ENCODE results near the gene CRADD. TPM values are rescaled to one million over a fixed set of nuclear protein-coding genes. Genes with fewer than 3 reads are reported as not detected.
A peak's percentile ranks its signal among the peaks of the same experiment; 100 is the strongest.
"Not testable (repeated sequence)": the region's sequence is repeated elsewhere in the genome, so short reads cannot be mapped to it uniquely, and the experiment has no call there.

Gene CRADD
- total RNA-seq, 1 donor from 2014 or later, result 10.3 TPM

DNA sequence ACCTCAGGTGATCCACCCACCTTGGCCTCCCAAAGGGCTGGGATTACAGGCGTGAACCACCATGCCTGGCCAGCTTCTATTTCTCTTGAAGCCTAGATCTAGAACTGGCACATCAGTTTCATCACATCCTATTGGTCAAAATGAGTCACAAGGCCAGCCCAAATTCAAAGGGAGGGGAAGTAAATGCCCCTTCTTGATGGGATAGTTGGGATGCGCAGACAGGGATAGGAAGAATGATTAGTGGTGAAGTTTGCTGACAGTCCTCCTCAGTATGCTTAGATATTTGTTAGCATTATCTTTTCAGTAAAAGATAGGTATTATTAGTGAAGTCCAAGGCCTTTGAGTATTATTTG is 33.4 kb downstream of the CRADD start:
- no peak overlapping the region for H3K4me3 ChIP-seq (ENCODE audit: low read depth, low read length)
- TF ChIP-seq, protein P1, sequence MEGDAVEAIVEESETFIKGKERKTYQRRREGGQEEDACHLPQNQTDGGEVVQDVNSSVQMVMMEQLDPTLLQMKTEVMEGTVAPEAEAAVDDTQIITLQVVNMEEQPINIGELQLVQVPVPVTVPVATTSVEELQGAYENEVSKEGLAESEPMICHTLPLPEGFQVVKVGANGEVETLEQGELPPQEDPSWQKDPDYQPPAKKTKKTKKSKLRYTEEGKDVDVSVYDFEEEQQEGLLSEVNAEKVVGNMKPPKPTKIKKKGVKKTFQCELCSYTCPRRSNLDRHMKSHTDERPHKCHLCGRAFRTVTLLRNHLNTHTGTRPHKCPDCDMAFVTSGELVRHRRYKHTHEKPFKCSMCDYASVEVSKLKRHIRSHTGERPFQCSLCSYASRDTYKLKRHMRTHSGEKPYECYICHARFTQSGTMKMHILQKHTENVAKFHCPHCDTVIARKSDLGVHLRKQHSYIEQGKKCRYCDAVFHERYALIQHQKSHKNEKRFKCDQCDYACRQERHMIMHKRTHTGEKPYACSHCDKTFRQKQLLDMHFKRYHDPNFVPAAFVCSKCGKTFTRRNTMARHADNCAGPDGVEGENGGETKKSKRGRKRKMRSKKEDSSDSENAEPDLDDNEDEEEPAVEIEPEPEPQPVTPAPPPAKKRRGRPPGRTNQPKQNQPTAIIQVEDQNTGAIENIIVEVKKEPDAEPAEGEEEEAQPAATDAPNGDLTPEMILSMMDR (conservative IDR thresholded peaks at IDR 0.05; ENCODE audit: low read depth, low read length), result no peak
- DNase-seq (ENCODE audit: low read depth), result no peak

DNA sequence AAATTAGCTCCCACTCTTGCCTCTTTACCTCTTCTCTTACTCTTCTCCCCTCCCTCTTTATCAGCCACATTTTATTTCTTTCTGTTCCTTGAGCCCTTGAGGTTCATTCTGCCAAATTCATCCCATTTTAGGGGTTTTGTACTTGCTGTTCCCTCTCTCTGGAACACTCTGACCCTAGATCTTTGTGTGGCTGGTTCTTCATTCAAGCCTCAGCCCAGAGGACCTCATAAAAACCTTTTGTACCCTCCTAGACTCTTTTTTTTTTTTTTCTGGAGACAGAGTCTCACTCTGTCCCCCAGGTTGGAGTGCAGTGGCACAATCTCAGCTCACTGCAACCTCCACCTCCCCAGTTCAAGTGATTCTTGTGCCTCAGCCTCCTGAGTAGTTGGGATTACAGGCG is 34.3 kb downstream of the CRADD start:
- H3K4me3 ChIP-seq (ENCODE audit: low read depth, low read length); DNase-seq (ENCODE audit: low read depth): not testable (repeated sequence)

DNA sequence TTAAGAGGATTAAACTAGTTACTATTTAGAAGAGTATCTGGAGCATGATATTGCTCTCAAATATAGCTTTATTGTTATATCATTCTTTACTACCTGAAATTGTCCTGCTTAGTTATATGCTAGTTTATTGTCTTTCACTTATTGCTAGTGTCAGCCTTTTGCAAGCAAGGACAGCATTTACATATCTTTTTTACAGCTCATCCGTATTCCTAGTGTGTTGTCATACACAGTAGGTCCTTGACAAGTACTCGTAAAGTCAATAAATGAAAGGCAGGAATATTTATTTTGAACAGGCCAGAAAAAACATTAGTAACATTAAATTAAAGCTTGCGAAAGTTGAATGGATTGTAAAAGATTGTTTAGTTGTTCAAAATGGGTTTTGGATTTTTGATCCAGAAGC is 35.0 kb downstream of the CRADD start:
- no peak for DNase-seq (ENCODE audit: low read depth)
- TF ChIP-seq, protein P1 (conservative IDR thresholded peaks at IDR 0.05; ENCODE audit: low read depth, low read length), result no peak
- no peak overlapping the region for H3K4me3 ChIP-seq (ENCODE audit: low read depth, low read length)

DNA sequence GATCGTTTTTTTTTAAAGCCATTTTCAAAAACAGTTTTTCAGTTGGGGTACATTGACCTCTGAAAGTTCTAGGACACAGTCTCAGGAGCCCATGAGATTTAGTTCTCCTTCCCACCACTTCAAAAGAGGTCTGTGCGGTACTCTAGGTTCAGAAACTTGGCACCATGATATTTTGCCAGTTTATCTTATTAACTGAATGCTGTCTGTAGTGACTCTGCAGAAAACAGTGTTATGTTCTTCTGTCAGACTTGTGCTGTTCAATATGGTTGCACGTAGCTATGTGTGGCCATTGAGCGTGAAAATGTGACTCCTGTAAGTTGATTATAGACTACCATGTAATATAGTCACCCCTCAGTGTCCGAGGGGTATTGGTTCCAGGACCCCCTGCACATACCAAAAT is 35.9 kb downstream of the CRADD start:
- TF ChIP-seq, protein P1 (conservative IDR thresholded peaks at IDR 0.05; ENCODE audit: low read depth, low read length), result no peak
- H3K4me3 ChIP-seq (ENCODE audit: low read depth, low read length), result no peak overlapping the region
- no peak for DNase-seq (ENCODE audit: low read depth)

DNA sequence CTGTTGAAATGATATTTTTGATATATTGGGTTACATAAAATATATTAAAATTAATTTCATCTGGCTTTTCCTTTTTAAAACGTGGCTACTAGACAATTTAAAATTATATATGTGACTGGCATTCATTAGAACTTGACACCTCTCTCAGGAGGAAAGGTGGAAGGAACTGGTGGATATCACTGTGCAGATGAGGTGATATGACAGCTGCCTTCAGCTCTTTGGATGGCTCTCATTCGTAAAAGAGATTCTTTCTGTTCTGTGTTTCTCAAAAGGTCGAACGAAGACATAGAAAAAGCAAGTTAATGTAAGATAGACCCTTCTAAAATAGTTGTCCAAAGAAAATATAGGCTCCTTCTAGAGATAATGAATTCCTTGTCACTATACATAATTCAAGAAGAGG is 36.6 kb downstream of the CRADD start:
- TF ChIP-seq, protein P1 (conservative IDR thresholded peaks at IDR 0.05; ENCODE audit: low read depth, low read length), result no peak
- no peak for DNase-seq (ENCODE audit: low read depth)
- H3K4me3 ChIP-seq (ENCODE audit: low read depth, low read length), result no peak overlapping the region

DNA sequence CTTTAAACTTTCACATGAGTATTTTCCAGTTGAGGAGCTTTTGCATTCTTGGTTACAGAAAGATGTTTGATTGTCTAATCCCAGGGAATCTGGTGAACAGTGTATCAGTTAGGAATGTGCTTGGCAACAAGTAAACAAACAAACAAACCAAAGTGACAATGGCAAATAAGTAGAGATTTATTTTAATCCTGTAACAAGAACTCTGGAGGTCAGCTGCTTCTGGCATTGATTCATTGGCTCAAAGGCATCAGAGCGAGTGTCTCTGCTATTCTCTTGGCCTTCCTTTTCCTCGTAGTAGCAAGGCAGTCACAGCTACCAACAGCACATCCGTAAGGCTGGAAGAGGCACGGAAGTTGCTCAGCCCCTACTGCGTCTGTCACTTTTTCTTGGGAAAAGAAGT is 37.2 kb downstream of the CRADD start:
- peak; percentile 33 for DNase-seq (ENCODE audit: low read depth)
- TF ChIP-seq, protein P1 (conservative IDR thresholded peaks at IDR 0.05; ENCODE audit: low read depth, low read length), result no peak
- no peak overlapping the region for H3K4me3 ChIP-seq (ENCODE audit: low read depth, low read length)

DNA sequence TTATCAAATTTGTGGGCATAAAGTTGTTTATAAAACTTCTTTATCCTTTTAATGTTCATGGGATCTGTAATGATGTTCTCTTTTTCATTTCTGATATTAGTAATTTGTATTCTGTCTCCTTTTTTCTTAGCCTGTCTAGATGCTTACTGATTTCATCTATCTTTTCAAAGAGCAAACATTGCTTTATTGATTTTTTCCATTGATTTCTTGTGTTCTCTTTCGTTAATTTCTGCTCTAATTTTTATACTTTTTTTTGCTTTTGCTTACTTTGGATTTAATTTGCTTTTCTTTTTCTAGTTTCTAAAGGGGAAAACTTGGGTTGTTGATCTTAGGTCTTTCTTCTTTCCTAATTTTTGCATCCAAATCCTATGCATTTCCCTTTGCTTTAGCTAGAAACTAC is 42.5 kb downstream of the CRADD start:
- no peak overlapping the region for H3K4me3 ChIP-seq (ENCODE audit: low read depth, low read length)
- TF ChIP-seq, protein P1 (conservative IDR thresholded peaks at IDR 0.05; ENCODE audit: low read depth, low read length), result no peak
- DNase-seq (ENCODE audit: low read depth), result no peak

DNA sequence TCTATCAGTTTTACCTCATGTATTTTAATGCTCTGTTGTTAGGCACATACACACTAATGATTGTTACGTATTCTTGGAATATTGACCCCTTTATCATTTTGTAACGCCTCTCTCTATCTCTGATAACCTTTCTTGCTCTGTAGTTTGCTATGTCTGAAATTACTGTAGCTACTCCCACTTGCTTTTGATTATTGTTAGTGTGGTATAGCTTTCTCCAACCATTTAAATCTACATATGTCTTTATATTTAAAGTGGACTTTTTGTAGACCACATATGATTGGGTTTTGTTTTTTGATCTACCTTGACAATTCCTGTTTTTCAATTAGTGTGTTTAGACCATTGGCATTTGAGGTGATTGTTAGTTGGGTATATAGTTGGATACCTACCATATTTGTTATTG is 43.4 kb downstream of the CRADD start:
- H3K4me3 ChIP-seq (ENCODE audit: low read depth, low read length), result no peak overlapping the region
- DNase-seq (ENCODE audit: low read depth), result no peak
- TF ChIP-seq, protein P1 (conservative IDR thresholded peaks at IDR 0.05; ENCODE audit: low read depth, low read length), result no peak

Measured in epithelial cell of proximal tubule (primary cell).